DND-41 (cell line): ENCODE data around the gene ARMC9.

Experiments used
- ATAC-seq: fragments of 200-7000 bp; cut with Tn5 transposase; 3 replicates; pipeline ENCODE4 v1.9.1; 2021; ENCODE audit warnings: low read depth; ENCODE audit not compliant: insufficient read depth
- DNase-seq: peaks from one replicate; pipeline ENCODE4 v3.0.0-alpha.2; 2020
- H2AFZ ChIP-seq: 2 replicates; pipeline ENCODE4 v1.6.0; 2012; ENCODE audit warnings: low read depth, low read length
- H3K27ac ChIP-seq: 2 replicates; pipeline ENCODE4 v1.5.1; 2012; ENCODE audit warnings: low read length, inconsistent platforms
- H3K27me3 ChIP-seq: fragments of 200-600 bp; sonication (generic); 2 replicates; pipeline ENCODE4 v1.6.0; 2012; ENCODE audit warnings: low read length, mild to moderate bottlenecking, inconsistent platforms; ENCODE audit not compliant: insufficient read depth, poor library complexity
- H3K36me3 ChIP-seq: 2 replicates; pipeline ENCODE4 v1.5.1; 2012; ENCODE audit warnings: low read length, inconsistent platforms; ENCODE audit not compliant: insufficient read depth
- H3K4me1 ChIP-seq: 2 replicates; pipeline ENCODE4 v1.5.1; 2012; ENCODE audit warnings: mild to moderate bottlenecking, low read length; ENCODE audit not compliant: insufficient read depth
- H3K4me2 ChIP-seq: 2 replicates; pipeline ENCODE4 v1.6.0; 2012; ENCODE audit warnings: mild to moderate bottlenecking, moderate library complexity, low read length, inconsistent platforms; ENCODE audit not compliant: insufficient read depth
- H3K4me3 ChIP-seq, 2 experiments: fragments of 200-600 bp in 1 of 2; shearing (Covaris generic) in 1 of 2; 2 replicates each; pipeline ENCODE4 v1.5.1; 2012 to 2016; ENCODE audit warnings: inconsistent platforms in 2 of 2, low read length in 2 of 2, mild to moderate bottlenecking in 2 of 2, low read depth in 1 of 2, moderate library complexity in 1 of 2
- H3K79me2 ChIP-seq: 2 replicates; pipeline ENCODE4 v1.6.0; 2012; ENCODE audit warnings: low read length, inconsistent platforms; ENCODE audit not compliant: insufficient read depth
- H3K9ac ChIP-seq: 2 replicates; pipeline ENCODE4 v1.6.0; 2012; ENCODE audit warnings: low read depth, mild to moderate bottlenecking, inconsistent platforms, low read length, moderate library complexity
- H3K9me3 ChIP-seq: 2 replicates; pipeline ENCODE4 v1.5.1; 2012; ENCODE audit warnings: low read length, moderate library complexity, mild to moderate bottlenecking, inconsistent platforms; ENCODE audit not compliant: insufficient read depth, severe bottlenecking
- H4K20me1 ChIP-seq: 2 replicates; pipeline ENCODE4 v1.6.0; 2012; ENCODE audit warnings: low read length; ENCODE audit not compliant: insufficient read depth
- CTCF ChIP-seq: IDR thresholded peaks from 2 replicates; pipeline ENCODE4 v1.5.1; 2012; ENCODE audit warnings: borderline replicate concordance, low read length, moderate library complexity, mild to moderate bottlenecking; ENCODE audit not compliant: poor library complexity, severe bottlenecking; ENCODE audit errors: extremely low read depth
- EZH2 ChIP-seq: IDR thresholded peaks from 3 replicates; pipeline ENCODE4 v1.6.1; 2012; ENCODE audit warnings: borderline replicate concordance, low read depth, mild to moderate bottlenecking, moderate library complexity, low read length, inconsistent platforms; ENCODE audit not compliant: severe bottlenecking

The ARMC9 gene

DNA sequence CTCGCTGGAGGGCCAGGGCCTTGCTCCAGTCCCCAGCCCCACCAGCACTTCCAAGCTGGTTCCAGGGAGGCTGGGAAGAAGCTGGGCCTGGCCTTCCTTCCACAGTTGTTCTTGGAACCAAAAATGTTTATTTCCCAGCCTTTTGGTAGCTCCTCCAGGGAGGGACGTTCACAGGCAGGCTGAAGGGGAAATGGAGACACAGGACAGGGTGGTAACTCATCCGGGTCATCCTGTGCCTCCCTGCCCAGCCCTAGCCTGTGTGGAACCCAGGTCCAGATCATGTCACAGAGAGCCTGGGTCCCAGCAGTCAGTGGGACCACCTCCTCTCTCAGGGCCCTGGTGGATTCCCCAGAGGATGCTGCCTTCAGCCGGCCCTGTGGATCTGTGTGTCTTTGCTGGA is 12.5 kb upstream of the ARMC9 start:
- no peak for ATAC-seq
- Histone ChIP-seq H3K27me3 (no peaks in the 10 kb centered on the region), H3K4me2 (no peak overlapping the region), H2AFZ (no peak overlapping the region), H3K36me3 (no peaks in the 10 kb centered on the region), H3K4me1 (no peaks in the 10 kb centered on the region), H3K4me3 (no peak overlapping the region), H3K27ac (no peak overlapping the region), H3K79me2 (no peaks in the 10 kb centered on the region), H3K9me3 (no peaks in the 10 kb centered on the region), H3K9ac (no peak overlapping the region), H4K20me1 (no peaks in the 10 kb centered on the region)
- TF ChIP-seq CTCF (no peak), EZH2 (no peak)
- no peak for DNase-seq

GRCh38 chr2:231186325-231186724 is 12.1 kb upstream of the ARMC9 start:
- Histone ChIP-seq H3K36me3 (no peaks in the 10 kb centered on the region), H2AFZ (no peak overlapping the region), H3K27ac (no peak overlapping the region), H3K27me3 (no peaks in the 10 kb centered on the region), H3K9ac (no peak overlapping the region), H4K20me1 (no peaks in the 10 kb centered on the region), H3K79me2 (no peaks in the 10 kb centered on the region), H3K9me3 (no peaks in the 10 kb centered on the region), H3K4me1 (no peaks in the 10 kb centered on the region), H3K4me2 (no peak overlapping the region), H3K4me3 (no peak overlapping the region)
- ATAC-seq (no peak), DNase-seq (no peak)
- TF ChIP-seq EZH2 (no peak), CTCF (no peak)

DNA sequence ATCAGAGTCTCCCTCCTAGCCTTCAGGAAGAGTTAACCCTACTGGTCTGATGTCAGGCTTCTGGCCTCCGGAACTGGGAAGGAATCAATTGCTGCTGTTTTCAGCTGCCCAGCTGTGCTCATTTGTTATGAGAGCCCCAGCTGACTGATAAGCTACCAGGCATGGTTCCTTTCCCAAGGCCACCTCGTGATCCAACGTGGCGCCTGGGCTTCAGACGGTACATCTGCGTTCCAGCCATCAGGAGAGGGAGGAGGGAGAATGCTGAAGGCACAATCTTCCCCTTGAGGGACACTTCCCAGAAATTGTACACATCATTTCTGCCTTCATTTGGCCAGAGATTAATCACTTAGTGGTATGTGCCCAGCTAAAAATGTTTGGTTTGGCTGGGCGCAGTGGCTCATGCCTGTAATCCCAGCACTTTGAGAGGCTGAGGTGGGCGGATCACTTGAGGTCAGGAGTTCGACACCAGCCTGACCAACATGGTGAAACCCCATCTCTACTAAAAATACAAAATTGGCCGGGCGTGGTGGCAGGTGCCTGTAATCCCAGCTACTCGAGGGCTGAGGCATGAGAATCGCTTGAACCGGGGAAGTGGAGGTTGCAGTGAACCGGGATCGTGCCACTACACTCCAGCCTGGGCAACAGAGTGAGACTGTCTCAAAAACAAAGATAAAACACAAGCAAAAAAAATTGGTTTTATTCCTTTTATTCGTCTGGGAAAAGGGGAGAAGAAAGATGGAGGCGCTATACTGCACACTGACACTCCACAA is 10.5 kb upstream of the ARMC9 start:
- Histone ChIP-seq H3K4me2 (no peak overlapping the region), H2AFZ (no peak overlapping the region), H3K79me2 (no peaks in the 10 kb centered on the region), H3K4me1 (no peaks in the 10 kb centered on the region), H3K9me3 (no peaks in the 10 kb centered on the region), H3K27ac (no peak overlapping the region), H3K27me3 (no peaks in the 10 kb centered on the region), H3K9ac (no peak overlapping the region), H4K20me1 (no peaks in the 10 kb centered on the region), H3K4me3 (no peak overlapping the region), H3K36me3 (no peaks in the 10 kb centered on the region)
- ATAC-seq = no peak
- TF ChIP-seq CTCF = no peak
- no peak for TF ChIP-seq EZH2
- DNase-seq = no peak
